ENCODE measurements around the gene PARD6A.

- TF ChIP-seq, protein P1, sequence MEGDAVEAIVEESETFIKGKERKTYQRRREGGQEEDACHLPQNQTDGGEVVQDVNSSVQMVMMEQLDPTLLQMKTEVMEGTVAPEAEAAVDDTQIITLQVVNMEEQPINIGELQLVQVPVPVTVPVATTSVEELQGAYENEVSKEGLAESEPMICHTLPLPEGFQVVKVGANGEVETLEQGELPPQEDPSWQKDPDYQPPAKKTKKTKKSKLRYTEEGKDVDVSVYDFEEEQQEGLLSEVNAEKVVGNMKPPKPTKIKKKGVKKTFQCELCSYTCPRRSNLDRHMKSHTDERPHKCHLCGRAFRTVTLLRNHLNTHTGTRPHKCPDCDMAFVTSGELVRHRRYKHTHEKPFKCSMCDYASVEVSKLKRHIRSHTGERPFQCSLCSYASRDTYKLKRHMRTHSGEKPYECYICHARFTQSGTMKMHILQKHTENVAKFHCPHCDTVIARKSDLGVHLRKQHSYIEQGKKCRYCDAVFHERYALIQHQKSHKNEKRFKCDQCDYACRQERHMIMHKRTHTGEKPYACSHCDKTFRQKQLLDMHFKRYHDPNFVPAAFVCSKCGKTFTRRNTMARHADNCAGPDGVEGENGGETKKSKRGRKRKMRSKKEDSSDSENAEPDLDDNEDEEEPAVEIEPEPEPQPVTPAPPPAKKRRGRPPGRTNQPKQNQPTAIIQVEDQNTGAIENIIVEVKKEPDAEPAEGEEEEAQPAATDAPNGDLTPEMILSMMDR (IDR thresholded peaks at IDR 0.05) = no peak
- no peak for TF ChIP-seq POLR2A (IDR thresholded peaks at IDR 0.05)
- TF ChIP-seq POLR2AphosphoS5 (IDR thresholded peaks at IDR 0.05) = no peak
Observed at GRCh38 chr16:67697422-67698185, 36.8 kb downstream of the PARD6A start.
